ENCODE data around the gene CINP.

Gene CINP

DNA sequence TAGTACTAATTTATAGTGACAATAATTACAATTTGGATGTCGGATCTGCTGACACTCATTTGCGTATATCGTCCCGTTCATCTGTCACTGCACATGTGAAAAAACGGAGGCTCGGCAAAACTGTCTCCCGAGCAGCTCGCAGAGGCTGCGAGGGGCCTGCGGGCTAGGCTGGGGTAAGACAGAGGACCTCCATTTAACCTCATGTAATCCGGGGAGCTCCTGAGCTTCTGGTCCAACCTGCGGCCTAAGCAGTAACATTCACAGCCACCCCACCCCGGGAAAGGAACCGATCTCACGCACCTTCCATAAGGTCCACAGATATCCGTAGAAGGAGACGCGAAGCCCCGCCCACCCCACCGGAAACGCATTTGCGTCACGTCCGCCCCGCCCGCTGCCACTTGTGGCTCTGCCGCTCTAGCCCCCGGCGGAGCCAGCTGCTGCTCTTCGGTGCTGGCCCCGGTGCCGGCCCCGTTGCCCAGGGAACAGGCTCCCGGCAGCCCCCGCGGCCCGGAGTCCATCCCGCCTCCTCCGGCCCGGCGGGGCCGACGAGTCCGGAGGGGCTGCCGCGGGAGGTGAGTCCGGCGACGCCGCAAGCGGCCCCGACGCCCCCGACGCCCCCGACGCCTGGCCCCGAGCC lies at the start of gene CINP, which contains the start of gene TECPR2:
CINP (minus strand) TSS at position 346 of the 637 bp plus-strand sequence; CDS start at position 307, 39 bp downstream.
TECPR2 (plus strand) TSS at position 397 of the 637 bp plus-strand sequence. CDS start 13,781 bp downstream, outside the sequence.
- DNase-seq (ENCODE audit: low read depth in 2 of 2), result peak; percentile 85 to 98

DNA sequence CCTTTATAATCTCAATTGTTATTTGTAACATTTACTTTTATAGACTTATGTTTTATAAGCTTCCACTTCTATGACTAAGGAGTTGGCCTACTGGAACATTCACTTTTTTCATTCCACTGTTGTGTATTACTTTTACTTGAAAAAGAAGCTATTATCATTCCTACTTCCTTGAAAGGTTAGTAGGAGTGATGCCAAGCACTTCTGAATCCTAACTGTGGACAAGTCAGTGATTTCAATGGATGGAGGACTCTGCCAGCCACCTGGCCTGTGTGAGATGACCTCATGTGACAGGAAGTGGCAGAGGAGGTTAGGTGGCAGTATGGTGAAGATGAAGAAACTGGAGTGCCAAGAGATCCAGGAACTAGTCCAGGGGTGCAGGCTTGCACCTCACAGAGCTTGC lies 46.0 kb upstream of the CINP start:
- DNase-seq (ENCODE audit: low read depth in 2 of 2), result no peak

DNA sequence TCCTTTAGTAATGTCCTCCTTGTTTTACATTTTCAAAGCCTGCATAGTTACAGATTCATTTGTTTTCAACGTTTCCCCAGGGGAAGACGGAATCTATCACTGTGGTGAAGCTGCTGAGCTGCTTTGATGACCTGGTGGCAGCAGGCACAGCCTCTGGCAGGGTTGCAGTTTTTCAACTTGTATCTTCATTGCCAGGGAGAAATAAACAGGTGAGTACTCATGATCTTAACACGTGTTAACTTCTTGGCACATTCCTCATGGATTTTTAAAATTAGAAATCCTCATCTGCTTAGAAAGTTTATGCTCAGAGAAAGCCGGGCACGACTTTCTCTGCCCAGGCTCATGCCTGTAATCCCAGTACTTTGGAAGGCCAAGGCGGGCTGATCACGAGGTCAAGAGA lies 44.6 kb upstream of the CINP start:
- DNase-seq (ENCODE audit: low read depth in 2 of 2), result no peak

DNA sequence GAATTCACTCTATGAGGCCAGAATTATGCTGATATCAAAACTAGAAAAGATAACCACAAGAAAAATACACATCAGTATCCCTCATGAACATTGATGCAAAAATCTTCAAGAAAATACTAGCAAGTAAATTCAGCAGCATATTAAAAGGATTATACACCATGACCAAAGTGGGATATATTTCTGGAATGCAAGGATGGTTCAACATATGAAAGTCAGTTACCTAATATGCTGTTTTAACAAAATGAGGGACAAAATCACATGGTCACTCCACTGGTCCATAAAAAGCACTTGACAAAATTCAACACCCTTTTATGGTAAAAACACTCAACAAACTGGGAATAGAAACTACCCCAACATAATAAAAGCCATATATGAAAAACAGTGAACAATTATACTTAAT lies 40.3 kb upstream of the CINP start:
- no peak for DNase-seq (ENCODE audit: low read depth in 2 of 2)

DNA sequence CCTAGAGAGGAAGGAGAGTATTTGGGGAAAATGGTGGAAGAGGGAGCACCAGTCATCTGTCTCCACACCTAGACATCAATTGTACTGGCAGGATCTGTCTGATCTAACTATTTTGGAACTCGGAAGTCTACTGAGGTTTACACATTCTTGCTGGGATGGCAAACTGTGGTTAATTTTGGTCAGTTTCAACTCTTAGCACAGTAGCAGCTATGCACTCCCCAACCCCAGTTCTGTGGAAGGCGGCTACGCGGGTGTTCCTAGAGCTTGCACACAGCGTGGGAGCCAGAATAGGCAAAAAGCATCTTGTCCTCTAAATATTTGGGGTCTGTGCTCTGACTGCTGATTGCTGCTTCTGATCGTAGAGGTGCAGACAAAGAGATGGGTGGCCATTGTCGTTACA lies 33.8 kb upstream of the CINP start:
- DNase-seq (ENCODE audit: low read depth in 2 of 2), result no peak

DNA sequence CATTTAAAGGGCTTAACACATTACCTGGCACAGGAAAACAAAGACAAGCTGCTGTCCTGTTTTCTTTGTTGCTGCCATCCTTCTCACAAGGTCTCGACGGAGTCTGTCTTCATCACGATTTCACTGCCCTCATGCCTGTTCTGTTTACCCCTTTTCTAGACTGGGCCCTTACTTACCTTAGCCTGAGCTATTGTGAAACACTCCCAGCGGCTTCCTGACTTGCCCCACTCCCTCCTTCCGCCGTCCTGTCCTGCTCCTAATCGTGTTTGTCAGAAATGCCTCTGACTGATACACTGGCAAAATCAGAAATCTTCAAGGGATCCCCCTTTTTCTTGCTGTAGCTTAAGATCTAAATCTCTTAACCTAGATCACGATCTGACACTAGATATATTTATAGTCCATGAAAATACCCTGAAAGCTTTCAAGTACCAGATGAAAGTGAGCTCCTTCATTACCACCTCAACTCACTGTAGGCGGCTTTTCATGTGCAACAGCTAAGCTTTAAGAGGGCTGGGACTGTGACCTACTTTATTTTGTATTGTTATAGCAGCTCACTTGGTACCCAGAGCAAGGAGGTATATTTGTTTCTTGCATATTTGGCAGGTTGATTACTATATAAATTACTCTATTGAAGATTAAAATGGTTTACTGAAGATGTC lies 32.2 kb upstream of the CINP start:
- DNase-seq (ENCODE audit: low read depth in 2 of 2), result no peak

DNA sequence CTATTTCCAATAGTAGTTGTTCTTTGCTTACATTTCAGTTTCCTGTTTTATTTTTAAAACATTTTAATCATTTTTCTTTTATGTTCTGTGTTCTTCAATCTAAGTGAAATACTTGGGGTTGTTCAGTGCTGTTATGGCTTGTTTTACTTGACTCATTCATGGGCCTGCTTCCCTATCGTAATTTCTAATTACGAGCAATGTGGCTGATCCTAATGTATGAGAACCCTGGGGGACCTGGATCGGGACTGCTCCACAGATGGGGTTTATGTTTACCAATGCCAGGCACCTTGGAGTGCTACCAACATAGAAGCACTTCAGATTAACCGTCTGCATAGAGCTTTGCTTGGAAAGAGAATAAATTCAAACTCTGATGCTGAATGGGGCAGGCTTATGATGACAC lies 29.8 kb upstream of the CINP start:
- no peak for DNase-seq (ENCODE audit: low read depth in 2 of 2)

DNA sequence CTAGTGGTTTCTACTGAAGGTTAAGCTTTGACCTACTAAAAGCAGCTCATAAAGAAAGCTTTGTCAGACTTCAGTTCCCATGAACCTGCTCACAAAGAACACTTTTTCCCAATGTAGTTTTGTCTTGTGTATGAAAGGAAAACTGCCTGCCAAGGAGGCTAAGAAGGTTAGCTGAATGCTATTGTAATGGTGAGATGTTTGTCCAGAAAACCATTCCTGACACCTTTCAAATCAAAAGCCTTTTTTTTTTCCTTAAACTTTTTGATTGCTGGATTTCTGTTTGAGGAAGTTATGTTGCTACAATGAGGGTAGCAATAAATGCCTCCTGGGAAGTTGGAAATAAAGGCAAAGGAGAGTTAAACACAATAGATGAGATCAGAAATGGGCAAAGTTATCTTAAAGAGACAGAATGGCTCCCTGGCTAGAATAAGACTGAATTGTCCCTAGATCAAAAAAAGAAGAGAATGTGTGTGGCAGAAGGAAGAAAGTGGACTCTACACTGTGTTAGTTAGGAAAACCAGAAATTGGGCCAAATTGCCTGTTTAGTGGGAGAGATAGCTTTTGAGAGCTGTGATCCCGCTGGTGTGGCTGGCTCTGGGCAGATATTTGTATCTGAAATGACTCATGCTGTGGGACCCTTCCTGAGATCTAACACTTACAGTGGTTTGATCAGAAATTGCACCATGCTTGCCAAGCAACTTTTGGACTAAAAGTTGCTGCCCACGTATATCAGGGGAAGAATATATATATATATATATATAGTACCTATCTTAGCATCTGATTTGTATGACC lies 27.6 kb upstream of the CINP start:
- DNase-seq (ENCODE audit: low read depth in 2 of 2), result no peak

DNA sequence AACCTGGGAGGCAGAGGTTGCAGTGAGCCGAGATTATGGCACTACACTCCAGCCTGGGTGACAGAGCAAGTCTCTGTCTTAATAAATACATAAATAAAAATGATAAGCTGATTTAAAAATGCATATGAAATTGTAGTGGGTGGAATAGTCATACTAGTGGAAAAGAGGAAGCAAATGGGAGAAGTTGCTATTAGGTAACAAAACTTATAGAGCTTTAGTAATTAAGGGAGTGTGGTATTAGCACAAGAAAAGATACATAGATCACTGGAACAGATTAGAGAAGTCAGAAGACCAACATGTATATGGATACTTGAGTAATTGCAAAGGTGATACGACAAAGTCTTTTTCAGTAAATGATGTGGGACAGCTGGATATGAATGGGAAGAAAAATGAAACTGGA lies 26.6 kb upstream of the CINP start:
- no peak for DNase-seq (ENCODE audit: low read depth in 2 of 2)

DNA sequence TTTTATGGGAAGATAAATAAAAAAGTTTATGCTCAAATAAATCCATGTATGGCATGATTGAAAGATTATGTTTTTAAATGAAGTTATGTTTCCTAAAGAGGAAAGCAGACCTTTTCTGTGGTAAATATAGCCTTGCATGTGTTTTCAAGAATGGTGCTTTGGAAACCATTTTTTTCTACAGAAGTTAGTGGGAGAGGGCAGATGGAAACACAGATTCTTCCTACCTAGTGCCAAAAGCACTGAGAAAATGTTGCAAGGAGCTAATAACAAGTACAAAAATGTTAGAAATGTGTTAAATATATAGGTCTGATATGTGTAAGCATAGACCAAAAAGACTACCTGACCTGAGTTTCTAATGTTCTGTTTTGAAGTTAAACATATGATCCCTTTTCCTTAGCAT lies 24.4 kb upstream of the CINP start:
- DNase-seq (ENCODE audit: low read depth in 2 of 2), result no peak

DNA sequence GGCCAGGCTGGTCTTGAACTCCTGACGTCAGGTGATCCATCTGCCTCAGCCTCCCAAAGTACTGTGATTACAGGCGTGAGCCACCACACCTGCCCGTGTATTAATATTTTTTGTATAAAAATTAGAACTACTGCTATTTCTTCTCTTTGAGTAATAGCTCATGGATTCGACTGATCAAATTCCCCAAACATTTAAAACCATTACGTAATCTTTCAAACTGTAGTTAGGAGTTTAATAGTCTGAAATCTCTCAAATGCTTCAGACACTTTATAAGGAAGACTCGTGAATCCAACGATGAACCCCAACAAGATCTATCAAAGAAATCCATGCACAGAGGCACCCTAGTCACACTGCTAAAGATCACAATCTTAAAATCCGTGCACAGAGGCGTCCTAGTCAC lies 16.1 kb upstream of the CINP start:
- no peak for DNase-seq (ENCODE audit: low read depth in 2 of 2)

DNA sequence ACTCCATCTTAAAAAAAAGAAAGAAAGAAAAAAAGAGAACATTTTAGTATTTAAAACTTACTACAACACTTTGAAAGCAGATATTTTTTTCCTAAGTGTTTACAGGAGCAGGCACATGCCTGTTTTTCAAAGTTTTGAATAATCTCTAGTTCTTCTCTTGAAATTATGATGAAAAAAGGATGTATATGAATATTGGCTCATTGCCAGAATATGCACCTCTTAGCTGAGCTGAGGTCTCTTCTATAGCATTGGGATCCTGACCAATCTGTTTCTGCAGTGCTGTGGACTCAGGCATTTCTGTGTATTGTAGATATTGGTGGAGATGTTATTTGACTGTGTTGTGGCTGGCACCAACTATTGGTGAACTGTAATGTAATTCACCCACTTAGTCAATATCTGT lies 15.0 kb upstream of the CINP start:
- DNase-seq (ENCODE audit: low read depth in 2 of 2), result no peak

DNA sequence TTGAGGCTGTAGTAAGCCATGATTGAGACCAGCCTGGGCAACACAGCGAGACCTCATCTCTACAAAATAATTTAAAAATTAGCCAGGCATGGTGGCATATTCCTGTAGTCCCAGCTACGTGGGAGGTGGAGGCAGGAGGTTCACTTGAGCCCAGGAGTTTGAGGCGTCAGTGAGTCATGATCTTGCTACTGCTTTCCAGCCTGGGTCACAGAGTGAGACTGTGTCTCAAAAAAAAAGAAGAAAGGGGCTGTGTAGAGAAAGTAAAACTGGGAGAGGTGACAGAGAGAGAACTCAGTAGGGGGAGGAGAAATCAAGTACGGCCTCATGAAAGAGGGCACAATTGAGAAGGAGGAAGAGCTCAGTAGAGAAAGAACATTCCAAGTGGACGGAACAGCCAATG lies 12.4 kb upstream of the CINP start:
- DNase-seq (ENCODE audit: low read depth in 2 of 2), result no peak

DNA sequence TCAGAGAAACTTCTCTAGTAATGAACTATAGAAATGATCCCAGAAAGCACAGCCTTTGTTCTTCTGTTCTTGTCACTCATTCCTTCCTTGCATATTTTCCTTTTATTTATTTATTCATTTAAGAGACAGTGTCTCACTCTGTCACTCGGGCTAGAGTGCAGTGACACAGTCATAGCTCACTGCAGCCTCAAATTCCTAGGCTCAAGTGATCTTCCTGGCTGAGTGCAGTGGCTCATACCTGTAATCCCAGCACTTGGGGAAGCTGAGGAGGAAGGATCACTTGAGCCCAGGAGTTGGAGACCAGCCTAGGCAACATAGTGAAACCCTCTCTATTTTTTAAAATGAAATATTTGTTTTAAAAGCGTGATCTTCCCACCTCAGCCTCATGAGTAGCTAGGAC lies 11.6 kb upstream of the CINP start:
- DNase-seq (ENCODE audit: low read depth in 2 of 2), result no peak

DNA sequence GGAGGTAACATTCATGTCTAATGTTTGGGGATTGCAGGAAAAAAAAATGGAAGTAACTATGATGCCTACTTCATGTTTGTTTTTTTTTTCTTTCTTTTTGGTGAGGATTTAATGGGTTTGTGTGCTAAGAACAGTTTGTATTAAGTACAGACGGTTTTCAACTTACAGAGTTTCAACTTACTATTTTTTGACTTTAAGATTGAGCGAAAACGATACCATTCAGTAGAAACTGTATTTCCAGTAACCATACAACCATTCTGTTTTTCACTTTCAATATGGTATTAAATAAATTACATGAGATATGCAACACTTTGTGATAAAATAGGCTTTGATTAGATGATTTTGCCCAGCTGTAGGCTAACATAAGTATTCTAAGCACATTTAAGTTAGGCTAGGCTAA lies 10.4 kb upstream of the CINP start:
- DNase-seq (ENCODE audit: low read depth in 2 of 2), result no peak

DNA sequence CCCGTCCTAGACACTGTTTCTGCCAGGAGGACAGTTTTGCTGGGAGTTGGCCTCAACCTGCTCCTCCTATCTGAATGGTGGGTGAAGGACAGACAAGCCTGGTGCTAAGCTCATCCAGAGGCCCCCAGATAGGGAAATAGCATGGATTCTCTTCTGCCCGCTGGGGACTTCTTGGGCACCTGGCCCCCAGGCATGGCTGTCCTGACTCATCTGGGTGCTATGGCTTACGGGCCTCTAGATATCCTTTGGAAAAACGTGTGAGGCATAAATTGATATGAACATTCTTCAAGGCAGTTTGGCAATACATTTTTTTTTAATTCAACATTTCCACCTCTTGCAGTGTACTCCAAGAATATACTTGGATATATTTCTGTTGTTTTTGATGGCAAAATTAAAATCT lies 8.7 kb upstream of the CINP start:
- DNase-seq (ENCODE audit: low read depth in 2 of 2), result no peak

DNA sequence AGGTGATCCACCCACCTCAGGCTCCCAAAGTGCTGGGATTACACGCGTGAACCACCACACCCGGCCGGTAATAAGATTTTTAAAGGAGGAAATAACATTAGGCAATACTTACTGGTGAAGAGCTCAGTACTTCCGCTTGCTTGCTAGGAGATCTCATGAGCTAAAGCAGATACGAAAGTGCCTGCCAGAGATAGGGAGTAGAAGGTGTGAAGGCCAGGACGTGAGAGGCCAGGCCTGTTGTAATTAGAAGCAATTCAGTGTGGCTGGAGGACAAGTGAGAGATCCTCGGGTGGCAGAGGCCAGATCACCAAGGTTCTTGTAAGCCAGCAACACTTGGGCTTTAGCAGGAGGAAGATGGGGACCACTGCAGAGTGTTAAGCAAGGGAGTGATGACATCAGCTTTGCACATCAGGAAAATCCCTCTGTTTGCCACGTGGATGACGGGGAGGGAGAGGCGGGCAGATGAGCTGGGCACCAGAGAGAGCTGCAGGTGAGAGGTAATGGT lies 7.7 kb upstream of the CINP start:
- no peak for DNase-seq (ENCODE audit: low read depth in 2 of 2)

DNA sequence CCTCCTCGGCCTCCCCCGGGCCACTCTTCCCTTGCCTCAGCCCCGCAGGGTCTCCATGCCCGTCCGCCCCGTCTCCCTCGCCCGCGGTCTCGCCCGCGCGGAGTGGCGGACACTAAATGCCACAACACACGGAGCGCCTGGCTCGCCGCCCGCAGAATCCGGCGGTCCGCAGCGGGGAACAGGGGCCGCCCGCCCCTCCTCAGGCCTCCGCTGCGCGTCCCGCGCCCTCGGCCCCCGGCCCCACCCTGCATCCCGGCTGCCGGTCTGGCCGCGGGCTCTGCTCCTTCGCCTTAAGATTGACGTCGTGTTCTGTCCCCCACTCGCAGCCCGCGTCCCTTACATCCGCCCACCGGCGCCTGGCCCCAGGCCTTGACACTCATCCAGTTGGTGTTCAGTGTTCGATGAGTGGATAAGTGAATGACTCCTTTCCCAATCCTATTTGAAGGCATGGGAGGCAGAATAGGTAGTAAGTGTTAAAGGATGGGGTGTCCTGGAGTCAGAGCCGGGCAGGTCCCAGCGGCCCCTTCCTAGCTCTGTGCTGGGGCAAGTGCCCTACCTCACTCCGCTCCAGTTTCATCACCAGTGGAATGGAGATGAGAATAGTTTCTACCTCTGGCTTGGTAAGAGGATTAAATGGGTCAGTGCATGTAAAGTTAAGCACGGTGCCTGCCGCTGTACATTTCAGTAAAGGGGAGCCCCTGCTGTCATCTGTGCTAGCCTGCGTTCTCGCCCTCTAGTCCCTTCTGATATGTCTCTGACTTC lies 673 bp upstream of the CINP start:
- no peak for DNase-seq (ENCODE audit: low read depth in 2 of 2)

DNA sequence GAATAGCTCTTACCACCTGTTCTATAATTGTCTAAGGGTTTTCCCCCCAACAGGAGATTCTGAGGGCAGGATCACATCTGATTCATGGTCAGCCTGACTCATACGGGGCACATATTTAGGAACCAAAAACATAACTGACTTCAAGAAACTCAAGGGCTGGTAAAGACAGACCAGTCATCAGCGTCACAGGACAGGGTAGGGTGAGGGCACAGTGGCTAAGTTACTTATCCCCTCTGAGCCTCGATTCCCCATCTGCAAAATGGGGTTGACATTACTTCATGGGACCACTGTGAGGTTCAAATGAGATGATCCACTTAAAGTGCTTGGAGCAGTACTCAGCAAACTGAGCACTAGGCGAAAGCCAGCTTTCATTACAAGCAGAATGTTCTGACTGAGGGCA lies 606 bp downstream of the CINP start:
- peak in 1 of 2 donors; percentile 17 for DNase-seq (ENCODE audit: low read depth in 2 of 2)

DNA sequence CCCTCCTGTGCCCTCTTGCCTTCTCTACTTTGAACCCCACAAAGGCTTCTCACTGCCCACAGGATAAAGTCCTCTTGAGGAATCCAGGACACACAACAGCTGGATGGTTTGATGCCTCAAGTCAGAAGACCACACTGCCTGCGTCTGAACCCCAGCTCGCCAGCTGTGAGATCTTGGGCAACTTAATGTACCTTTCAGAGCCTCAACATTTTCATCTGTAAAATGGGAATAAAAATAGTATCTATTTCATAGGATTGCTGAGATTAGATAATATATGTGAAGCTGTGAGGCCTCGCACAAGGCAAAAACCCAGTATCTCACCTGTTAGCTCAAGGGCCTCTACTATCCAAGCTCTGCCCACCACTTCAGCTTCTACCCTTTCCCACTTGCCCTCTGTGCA lies 2.3 kb downstream of the CINP start:
- DNase-seq (ENCODE audit: low read depth in 2 of 2), result no peak

DNA sequence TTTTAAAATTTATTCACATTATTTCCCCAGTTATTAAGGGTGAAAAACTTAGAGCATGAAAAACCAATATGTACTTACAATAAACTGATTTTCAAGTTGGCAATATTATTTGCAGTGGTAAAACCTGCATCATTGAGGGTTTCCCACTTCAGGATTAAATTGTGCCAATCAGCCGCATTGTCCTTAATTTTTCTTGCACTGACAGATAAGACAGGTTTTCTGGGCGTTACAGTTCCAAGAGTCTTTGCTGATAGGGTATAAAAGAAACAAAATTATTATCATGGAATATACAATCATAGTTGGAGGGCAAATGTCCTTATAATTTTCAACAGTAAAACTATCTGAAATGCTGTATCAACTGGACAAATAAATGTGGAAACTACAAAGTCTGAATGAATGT lies 3.3 kb downstream of the CINP start:
- DNase-seq (ENCODE audit: low read depth in 2 of 2), result no peak

DNA sequence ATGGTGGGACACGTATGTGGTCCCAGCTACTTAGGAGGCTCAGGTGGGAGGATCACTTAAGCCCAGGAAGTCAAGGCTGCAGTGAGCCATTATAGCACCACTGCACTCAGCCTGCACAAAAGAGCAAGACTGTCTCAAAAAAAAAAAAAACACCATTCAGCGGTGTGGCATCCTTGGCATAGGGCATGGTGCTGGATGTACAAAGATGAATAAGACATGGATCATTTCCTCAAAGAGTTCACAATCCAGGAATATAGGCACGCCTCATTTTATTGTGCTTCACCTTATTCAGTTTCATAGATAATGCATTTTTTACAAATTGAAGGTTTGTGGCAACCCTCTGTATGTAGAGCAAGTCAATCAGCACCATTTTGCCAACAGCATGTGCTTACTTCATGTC lies 6.4 kb downstream of the CINP start:
- DNase-seq (ENCODE audit: low read depth in 2 of 2), result no peak

All from stimulated activated CD4-positive, alpha-beta T cell treated with anti-CD3 and anti-CD28 coated beads, Interleukin-1b, Interleukin-23, amount 100 ng/mL, for 1 hour (primary cell).